ENCODE data around the gene FBXO42.

Gene FBXO42

GRCh38 chr1:16199700-16200099 is 152.6 kb downstream of the FBXO42 start:
- DNase-seq: no peak

GRCh38 chr1:16199157-16199501 is 153.2 kb downstream of the FBXO42 start:
- no peak for DNase-seq

- no peak for DNase-seq
These were observed 153.7 kb downstream of the FBXO42 start for GRCh38 chr1:16198444-16199156.

GRCh38 chr1:16196874-16197273 is 155.4 kb downstream of the FBXO42 start:
- DNase-seq: no peak

All from bone marrow (tissue), 2 donors.